ENCODE data around the gene LRRC26.

DNA sequence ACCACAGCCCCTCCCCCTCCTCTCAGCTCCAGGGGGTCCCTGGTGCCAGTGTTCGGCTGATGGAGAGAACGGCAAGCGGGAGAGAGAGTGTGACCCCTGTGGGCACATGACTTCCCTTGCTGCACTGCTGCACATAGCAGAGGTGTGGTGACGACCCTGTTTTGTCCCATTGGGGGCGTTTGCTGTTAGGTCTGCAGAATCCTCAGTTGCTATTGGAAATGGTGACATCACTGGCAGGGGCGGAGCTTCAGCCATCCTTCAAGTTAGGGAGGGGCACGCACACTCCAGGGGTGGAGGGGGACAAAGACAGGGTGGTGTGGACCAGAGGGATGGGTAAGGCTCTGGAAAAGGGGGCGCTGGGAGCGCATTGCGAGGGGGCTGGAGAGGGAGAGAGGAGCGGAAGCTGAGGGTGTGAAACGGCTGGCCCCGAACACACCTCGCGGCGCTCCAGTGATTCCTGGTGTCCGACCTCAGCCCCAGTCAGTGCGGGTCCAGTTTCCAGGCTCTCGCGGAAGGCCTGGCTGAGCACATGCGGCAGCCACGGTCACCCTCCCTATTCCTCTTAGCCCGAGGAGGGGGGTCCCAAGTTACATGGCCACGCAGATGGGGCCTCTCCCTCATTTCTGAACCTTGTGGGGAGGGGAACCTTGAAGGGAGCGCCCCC is 31.7 kb downstream of the LRRC26 start:
- TF ChIP-seq, protein P1, sequence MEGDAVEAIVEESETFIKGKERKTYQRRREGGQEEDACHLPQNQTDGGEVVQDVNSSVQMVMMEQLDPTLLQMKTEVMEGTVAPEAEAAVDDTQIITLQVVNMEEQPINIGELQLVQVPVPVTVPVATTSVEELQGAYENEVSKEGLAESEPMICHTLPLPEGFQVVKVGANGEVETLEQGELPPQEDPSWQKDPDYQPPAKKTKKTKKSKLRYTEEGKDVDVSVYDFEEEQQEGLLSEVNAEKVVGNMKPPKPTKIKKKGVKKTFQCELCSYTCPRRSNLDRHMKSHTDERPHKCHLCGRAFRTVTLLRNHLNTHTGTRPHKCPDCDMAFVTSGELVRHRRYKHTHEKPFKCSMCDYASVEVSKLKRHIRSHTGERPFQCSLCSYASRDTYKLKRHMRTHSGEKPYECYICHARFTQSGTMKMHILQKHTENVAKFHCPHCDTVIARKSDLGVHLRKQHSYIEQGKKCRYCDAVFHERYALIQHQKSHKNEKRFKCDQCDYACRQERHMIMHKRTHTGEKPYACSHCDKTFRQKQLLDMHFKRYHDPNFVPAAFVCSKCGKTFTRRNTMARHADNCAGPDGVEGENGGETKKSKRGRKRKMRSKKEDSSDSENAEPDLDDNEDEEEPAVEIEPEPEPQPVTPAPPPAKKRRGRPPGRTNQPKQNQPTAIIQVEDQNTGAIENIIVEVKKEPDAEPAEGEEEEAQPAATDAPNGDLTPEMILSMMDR (conservative IDR thresholded peaks at IDR 0.05; ENCODE audit: low read depth, low read length), result no peak
- TF ChIP-seq EZH2phosphoT487 (IDR thresholded peaks at IDR 0.05; ENCODE audit: borderline replicate concordance, low read length) (no peak), EZH2 (IDR thresholded peaks at IDR 0.05; ENCODE audit: low read length, unreplicated experiment) (no peak)

Data from PC-3 (cell line).